ENCODE measurements around the gene ATP5MG.
"Not testable (repeated sequence)": the region's sequence is repeated elsewhere in the genome, so short reads cannot be mapped to it uniquely, and the experiment has no call there.

ATP5MG gene, protein sequence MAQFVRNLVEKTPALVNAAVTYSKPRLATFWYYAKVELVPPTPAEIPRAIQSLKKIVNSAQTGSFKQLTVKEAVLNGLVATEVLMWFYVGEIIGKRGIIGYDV
- total RNA-seq = 35.8 to 36.5 reads per million in 2 donors

DNA sequence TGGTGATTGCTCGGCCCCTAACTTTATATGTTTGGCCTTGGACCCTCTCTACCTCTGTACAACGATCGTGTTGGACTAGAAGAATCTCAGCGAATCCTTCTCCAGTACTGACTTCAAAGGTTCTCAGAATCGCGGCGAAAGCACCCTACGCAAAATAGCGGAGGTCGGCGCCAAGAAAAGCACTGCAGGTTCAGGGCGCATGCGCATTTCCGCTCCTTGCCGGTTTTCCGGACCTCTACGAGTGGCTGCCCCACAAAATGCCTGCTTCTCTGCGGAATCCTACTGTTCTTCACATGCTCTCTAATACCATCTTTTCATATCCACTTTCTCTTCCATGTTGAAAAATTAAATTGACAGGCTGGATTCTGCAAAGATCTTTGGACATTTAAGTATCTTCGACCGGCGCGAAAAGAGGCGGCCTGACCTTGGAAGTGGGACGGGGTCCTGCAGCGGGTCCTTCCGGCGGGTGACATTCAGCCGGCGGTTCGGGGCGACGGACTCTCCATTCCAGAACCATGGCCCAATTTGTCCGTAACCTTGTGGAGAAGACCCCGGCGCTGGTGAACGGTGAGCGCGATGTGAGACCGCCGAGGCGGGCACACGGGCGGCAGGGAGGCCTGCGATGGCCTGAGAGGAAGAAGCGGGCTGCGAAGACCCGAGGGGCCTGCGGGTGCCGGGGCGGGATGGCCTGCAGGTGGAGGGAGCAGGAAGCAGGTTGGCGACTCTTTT lies at the start of gene ATP5MG:
Gene ATP5MG, plus strand, starts transcription at position 456 of the 729 bp plus-strand sequence. Its CDS starts 60 bp downstream, at position 516.
- peak; percentile 81 to 94 (median 88) for DNase-seq

- DNase-seq = peak in 2 of 5 experiments; percentile 49 to 50
Observed at GRCh38 chr11:118353084-118353710, 48.2 kb upstream of the ATP5MG start.

- no peak for DNase-seq
Observed at GRCh38 chr11:118358071-118358470, 43.3 kb upstream of the ATP5MG start.

- peak; percentile 85 to 99 (median 93) for DNase-seq
Observed at GRCh38 chr11:118359295-118359958, 42.0 kb upstream of the ATP5MG start, which contains the start of gene UBE4A. Gene UBE4A (plus strand): TSS chr11:118359600. CDS start chr11:118365081, 5,481 bp downstream.

DNA sequence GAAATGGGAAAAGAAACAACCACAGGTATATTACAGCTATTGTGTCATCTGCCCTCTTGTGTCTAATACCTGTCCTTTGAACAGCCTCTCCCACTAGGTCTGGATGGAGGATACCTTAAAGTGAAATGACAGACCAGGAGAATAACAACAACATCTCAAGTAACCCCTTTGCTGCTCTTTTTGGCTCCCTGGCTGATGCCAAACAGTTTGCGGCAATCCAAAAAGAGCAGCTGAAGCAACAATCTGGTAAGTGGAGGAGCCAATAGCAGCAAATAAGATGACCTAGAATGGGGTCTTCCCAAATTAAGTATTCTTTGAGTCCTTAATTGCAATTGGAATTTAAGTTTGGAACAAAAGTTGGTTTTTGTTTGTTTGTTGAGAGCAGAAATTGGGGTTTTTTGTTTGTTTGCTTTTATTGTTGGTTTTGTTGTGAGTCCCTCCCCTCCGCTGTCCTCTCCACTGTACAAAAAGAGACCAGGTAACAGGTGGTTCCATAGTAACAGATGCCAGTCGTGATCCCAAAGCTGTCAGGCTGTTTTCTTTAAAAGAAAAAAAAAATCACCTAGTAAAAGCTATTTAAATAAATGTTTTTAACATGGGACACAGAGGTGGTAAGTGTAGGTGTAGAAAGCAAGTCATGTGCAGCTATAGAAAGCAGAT lies 36.3 kb upstream of the ATP5MG start:
- no peak for DNase-seq

GRCh38 chr11:118366287-118366686 lies 35.1 kb upstream of the ATP5MG start:
- no peak for DNase-seq

- no peak for DNase-seq
Observed at GRCh38 chr11:118370774-118371173, 30.6 kb upstream of the ATP5MG start.

- no peak for DNase-seq
Observed at GRCh38 chr11:118373263-118373662, 28.1 kb upstream of the ATP5MG start.

DNA sequence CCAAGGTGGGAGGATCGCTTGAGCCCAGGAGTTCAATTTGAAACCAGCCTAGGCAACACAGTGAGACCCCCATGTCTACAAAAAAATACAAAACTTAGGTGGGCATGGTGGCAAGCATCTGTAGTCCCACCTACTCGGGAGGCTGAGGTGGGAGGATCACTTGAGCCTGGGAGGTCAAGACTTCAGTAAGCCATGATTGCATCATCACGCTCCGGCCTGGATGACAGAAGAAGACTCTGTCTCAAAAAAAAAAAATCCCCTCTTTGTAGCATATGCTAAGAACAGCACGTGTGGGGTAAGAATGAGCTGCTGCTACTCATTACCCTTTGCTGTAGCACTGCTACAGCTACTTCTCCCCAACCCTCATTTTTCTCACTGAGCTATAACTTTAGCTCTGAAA lies 27.5 kb upstream of the ATP5MG start:
- no peak for DNase-seq

- no peak for DNase-seq
Observed at GRCh38 chr11:118374729-118375128, 26.7 kb upstream of the ATP5MG start.

DNA sequence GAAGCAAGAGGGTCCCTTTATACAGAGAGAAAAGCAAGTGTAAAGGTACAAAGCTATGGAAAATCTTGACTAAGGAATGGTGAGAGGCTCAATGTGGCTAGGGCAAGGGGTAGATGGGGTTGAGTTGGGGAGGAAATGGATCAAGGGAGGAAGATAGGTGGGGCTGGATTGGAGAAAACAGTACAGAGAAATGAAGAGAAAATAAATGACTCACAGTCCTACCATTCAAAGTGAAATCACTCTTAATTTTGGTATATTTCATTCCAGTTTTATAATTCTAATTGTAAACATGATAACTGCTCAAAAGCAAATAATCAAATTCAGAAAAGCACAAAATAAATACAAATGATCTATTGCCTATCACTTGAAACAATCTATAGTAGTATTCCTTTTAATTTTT lies 25.4 kb upstream of the ATP5MG start:
- no peak for DNase-seq

DNA sequence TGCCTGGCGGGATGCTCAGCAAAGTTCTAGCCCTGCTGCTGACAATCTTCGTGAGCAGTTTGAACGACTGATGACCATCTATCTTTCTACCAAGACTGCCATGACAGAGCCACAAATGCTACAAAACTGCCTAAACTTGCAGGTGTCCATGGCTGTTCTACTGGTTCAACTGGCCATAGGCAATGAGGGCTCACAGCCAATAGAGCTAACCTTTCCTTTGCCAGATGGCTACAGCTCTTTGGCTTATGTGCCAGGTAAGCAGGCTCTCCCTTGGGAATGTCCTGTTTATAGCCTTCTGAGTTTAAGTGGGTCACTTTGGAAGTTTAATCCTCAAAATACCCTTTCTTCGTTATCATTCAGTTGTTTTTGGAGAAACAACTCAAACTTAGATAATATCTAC lies 21.9 kb upstream of the ATP5MG start:
- no peak for DNase-seq

DNA sequence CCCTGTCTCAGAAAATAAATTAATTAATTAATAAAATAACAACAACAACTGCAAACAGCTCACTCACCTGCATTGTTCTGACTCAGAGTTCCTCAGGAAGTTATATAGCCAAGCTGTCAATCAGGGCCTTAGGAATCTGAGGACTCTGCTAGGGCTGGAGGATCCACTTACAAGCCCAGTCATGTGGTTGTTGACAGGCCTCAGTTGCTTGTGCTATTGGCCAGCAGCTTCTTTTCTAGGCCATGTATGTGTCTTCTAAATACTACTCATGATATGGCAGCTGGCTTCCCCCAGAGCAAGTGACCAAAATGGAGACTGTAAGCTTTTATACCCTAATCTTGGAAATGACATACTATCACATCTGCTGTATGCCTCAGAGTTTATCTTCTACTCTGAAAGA lies 20.8 kb upstream of the ATP5MG start:
- no peak for DNase-seq

- DNase-seq = no peak
Observed at GRCh38 chr11:118382954-118383353, 18.5 kb upstream of the ATP5MG start.

DNA sequence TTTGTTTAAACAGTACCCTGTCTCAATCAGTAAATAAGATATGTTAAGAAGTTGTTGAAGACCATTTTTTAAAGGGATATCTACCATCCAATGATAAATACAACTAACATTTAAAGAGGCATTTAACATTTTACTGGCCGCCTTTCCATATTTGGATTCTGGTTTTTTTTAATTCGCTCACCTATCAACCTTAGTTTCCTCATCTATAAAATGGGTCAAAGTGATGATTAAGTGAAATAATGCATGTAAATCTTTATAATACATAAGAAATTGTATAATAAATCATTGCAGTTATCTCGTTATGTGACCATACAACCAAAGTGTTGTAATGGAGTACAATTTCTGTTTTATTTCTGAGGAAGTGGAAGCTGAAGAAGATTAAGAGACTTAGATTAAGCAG lies 17.7 kb upstream of the ATP5MG start:
- no peak for DNase-seq

DNA sequence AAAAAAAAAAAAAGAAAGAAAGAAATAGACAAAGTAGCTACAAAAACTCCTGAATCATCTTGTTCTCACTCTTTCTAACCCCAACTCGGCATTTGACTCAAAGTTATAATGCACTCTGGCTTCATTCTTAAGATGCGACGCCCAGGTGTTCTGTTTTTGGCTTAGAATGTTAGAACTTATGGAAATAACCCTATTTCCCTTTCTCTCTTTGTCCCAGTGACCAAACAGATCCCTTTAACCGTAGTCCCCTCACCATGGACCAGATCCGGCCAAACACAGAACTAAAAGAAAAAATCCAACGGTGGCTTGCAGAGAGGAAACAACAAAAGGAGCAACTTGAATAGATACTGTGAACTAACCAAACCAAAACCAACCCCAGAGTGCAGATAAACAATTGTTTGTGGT lies 5.3 kb upstream of the ATP5MG start:
- DNase-seq = peak in 2 of 5 experiments; percentile 33 to 87

GRCh38 chr11:118397448-118397847 lies 4.0 kb upstream of the ATP5MG start:
- no peak for DNase-seq

- peak in 3 of 5 experiments; percentile 58 to 94 (median 68) for DNase-seq
Observed at GRCh38 chr11:118398791-118399559, 2.4 kb upstream of the ATP5MG start.

DNA sequence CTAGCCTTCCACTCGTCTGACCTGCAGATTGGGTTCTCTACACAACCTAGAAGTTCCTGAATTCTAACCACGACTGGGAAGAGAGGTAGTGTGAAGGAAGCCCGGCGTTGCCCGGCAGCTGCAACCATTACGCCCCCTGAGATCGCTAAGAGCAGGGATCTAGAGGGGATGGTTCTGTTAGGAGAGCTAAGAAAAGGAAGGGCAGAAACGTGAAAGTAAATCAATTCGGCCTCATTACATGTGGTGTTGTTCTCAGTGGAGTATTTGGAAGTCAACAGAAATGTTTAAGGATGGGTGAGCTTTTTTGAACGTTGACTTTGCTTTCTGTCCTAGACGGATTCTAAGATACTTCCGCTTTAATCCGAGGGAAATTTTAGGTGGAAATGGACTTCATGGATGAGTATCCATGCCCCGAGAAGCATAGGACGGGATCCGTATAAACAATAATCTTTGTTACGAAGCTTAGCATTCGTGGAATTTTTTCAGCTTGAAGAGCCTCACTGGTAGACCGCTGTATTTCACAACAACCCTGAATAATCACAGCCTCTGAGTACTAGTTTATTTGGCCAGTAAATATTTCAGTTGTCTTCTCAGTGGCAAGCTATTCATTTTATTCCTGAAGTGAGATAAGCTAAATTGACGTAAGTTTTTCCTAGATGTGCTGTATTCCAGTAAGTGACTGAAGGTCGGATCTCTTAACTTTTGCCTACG lies 629 bp downstream of the ATP5MG start:
- no peak for DNase-seq

DNA sequence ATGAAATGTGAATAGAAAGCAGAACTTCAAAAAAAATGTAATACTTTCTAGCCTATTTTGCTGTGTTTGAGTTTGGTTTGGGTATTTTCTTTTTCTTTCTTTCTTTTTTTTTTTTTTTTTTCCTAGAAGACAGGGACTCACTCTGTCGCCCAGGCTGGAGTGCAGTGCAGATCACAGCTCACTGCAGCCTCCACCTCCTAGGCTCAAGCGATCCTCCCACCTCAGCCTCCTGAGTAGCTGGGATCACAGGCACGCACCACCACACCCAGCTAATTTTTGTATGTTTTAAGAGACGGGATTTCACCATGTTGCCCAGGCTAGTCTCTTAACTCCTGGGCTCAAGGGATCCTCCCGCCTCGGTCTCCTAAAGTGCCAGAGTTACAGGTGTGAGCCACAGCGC lies 1.2 kb downstream of the ATP5MG start:
- not testable (repeated sequence) for DNase-seq

GRCh38 chr11:118406599-118407166 lies 5.3 kb downstream of the ATP5MG start:
- no peak for DNase-seq

Data from T-helper 2 cell (primary cell).